COLO829 (cell line): Measurements from ENCODE around the gene FSHR.

ENCODE experiments used
- DNase-seq: peaks from one replicate; pipeline ENCODE4 v3.0.0; 2012; ENCODE audit warnings: low spot score

FSHR gene, protein sequence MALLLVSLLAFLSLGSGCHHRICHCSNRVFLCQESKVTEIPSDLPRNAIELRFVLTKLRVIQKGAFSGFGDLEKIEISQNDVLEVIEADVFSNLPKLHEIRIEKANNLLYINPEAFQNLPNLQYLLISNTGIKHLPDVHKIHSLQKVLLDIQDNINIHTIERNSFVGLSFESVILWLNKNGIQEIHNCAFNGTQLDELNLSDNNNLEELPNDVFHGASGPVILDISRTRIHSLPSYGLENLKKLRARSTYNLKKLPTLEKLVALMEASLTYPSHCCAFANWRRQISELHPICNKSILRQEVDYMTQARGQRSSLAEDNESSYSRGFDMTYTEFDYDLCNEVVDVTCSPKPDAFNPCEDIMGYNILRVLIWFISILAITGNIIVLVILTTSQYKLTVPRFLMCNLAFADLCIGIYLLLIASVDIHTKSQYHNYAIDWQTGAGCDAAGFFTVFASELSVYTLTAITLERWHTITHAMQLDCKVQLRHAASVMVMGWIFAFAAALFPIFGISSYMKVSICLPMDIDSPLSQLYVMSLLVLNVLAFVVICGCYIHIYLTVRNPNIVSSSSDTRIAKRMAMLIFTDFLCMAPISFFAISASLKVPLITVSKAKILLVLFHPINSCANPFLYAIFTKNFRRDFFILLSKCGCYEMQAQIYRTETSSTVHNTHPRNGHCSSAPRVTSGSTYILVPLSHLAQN

GRCh38 chr2:49154140-49154539, at the start of gene FSHR:
Gene FSHR, minus strand, starts transcription at chr2:49154515. Its CDS starts 98 bp downstream, at chr2:49154417.
- DNase-seq, result no peak

- no peak for DNase-seq
Measured at GRCh38 chr2:49199266-49199665, 45.0 kb upstream of the FSHR start.

DNA sequence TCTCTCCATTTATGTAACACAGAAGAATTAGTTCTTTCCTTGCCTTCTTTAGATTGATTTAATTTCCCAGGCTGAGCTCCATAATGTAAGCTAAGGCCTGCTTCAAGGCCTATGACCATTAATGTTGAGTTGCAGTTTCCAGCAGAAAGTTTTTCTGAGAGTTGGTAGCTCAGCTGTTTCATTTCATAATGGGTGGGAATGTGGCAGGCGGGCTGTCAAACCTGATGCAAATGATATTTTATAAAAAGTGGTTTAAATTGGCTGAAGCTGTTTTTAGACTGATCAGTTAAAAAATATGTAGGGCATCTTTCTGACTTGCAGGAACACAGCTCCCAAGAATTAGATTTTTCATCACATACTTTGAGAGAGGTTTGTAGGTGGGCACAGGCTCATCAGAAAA, 40.4 kb upstream of the FSHR start:
- DNase-seq, result no peak

- DNase-seq, result no peak
Measured at GRCh38 chr2:49192036-49192435, 37.7 kb upstream of the FSHR start.

GRCh38 chr2:49189512-49190225, 35.4 kb upstream of the FSHR start:
- no peak for DNase-seq

DNA sequence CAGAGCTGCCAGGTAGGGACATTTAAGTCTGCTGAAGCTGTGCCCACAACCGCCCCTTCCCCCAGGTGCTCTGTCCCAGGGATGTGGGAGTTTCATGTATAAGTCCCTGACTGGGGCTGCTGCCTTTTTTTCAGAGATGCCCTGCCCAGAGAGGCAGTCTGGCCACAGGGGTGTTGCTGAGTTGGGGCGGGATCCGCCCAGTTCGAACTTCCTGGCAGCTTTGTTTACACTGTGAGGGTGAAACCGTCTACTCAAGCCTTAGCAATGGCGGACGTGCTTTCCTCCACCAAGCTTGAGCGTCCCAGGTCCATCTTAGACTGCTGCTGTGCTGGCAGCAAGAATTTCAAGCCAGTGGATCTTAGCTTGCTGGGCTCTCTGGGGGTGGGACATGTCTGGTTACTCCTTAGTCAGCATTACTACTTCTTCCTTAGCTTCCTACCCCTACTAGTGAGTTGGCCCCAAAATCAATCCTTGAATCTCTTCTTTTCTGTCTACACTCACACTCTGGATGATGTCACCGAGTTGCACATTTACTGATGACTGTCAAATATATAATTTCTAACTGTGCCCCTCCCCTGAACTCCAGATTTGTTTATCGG, 31.8 kb upstream of the FSHR start:
- DNase-seq, result no peak

DNA sequence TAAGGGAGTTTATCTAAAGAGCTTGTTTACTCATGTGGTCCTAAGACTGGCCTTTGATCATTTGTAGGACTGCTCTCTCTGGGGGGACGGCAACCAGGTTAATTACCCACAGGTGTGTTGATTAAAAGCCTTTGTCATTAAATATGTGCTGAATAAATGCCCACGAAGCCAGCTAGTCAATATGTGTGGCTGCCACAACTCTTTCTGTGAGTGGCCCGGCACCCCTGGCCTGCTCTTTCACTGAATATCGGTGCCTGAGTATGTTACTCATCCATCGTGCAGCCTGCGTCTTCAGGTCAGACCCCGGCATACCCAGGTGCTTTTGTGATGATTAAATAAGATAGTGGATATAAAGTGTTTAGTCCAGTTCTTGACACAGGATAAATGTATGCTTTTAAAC, 24.3 kb upstream of the FSHR start:
- no peak for DNase-seq

GRCh38 chr2:49177194-49177593, 22.9 kb upstream of the FSHR start:
- no peak for DNase-seq

GRCh38 chr2:49175831-49176230, 21.5 kb upstream of the FSHR start:
- DNase-seq, result no peak

- DNase-seq, result no peak
Measured at GRCh38 chr2:49174750-49175149, 20.4 kb upstream of the FSHR start.

DNA sequence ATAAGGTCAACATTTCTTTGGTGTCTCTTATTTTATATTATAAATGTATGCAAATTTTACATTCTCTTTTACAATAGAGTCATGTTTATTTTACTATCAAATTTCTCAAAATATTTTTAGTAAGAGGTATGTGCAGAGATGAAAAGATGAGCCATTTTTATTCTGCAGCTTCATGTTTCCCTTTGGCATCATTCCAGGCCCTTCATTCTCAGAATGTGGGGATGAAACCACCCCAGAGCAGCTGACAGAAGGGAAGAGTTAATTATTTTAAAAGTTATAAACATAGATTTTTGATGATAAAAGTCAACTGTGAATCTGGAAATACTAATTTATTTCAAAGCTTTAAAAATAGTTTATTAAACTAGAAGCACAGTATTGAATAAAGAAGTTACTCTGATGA, 12.8 kb upstream of the FSHR start:
- DNase-seq, result no peak

- no peak for DNase-seq
Measured at GRCh38 chr2:49165662-49166061, 11.3 kb upstream of the FSHR start.

DNA sequence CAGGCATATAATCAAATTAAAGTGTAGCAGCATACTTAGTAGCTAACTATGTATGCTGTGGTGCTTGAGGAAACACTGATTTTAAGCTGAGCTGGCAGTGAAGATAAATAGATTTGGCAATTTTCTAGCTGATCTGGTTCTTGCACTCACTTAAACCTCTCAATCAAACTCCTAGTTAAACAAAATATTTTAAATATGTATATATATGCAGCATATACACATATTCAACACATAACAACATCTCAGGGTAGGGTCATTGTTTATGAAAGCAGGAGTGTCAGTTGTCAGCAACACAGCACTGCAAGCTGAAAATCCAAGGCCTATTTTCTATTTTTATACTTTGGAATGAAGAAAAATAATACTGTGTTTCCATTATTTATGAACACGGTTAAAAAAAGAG, 10.4 kb upstream of the FSHR start:
- no peak for DNase-seq

GRCh38 chr2:49162151-49162550, 7.8 kb upstream of the FSHR start:
- no peak for DNase-seq

GRCh38 chr2:49154891-49155290, 576 bp upstream of the FSHR start:
- no peak for DNase-seq

DNA sequence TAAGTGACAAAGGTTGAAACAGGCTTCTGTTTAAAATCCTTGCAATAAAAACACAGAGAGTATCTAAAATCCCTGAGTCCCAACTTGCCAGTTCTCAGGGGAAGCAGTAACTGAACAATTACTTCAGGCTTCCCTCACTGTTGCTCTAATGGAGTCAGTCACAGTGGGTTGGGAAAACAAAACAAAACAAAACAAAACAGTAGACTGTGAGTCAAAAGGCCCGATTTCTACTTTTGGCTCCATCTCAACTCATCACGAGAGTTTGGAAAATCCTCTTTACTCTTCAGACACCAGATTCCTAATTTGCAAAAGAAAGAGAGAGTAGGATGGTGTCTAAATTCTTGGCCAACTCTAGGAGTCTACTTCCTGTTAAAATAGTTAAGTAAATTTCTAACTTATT, 1.1 kb downstream of the FSHR start:
- DNase-seq, result no peak

DNA sequence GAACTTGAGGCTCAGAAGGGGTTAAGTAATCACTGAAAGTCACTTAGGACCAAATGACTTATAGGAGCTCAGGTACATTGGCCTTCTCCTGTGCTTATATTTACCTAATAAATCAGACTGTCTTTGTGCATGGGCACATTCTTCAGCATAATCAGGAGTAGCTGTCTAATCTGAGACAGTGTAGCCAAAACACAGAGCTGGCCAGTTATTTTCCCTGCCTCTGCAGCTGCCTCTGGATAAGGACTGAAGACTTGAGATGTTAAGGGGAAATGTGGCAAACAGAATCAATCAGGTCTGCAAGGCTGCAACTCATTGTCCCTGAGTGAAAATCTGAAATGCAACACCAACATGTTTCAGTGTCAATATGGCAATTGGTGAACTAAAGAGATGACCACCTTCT, 1.5 kb downstream of the FSHR start:
- no peak for DNase-seq

- DNase-seq, result no peak
Measured at GRCh38 chr2:49146401-49146800, 7.9 kb downstream of the FSHR start.

DNA sequence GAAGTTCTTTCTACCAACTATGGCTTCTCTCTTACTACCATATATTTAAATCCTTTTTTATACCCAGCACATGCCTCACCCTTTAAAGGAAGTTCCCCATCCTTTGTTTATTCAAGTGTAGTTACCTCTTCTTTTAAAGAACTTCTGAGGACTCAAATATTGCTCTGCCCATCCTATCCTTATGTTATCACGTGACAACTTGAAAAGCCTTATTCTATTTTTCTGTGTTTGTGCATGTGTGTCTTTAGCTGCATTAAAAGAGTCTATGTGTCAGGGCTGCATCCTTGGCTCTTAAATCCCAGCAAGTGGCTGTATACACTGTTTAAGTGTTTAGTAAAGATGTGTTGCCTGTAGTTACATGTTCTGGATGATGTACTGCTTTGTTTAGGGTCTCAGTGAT, 22.5 kb downstream of the FSHR start:
- no peak for DNase-seq

DNA sequence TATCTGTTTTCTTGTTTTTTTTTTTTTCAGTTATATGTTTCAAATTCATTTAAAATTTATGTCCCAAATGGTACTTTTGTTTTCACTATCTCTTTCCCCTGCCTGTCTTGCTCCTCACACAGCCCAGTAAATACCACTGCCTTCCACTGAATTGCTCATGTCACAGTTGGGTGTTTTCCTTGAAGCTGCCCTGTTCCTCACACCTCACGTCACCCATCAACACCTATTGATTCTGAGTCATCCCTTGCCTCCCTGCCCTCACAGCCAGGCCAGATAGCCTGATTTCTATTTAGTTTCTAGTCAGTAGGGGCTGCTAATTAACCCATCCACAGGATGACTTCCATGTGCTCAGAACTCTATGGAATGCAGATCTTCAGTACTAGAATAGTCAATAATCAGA, 25.3 kb downstream of the FSHR start:
- DNase-seq, result no peak

GRCh38 chr2:49123600-49123999, 30.7 kb downstream of the FSHR start:
- no peak for DNase-seq

DNA sequence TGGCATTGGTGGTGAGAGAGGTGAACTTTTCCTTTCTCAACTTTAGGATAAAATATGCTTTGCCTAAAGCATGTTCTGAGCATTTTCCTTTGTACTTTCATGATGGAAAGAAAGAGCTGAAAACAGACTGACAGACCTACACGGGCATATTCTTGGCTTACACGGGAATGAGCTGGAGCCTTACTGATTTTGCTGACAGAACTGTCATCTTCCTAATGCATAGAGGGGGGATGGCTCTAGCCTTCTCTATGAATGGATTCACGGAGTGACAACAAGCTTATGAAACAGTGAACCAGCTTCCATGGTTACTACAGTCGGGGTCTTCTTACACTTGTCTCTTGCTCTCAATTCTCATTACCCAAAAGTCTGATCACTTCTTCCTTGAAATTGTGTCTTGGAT, 32.2 kb downstream of the FSHR start:
- no peak for DNase-seq

DNA sequence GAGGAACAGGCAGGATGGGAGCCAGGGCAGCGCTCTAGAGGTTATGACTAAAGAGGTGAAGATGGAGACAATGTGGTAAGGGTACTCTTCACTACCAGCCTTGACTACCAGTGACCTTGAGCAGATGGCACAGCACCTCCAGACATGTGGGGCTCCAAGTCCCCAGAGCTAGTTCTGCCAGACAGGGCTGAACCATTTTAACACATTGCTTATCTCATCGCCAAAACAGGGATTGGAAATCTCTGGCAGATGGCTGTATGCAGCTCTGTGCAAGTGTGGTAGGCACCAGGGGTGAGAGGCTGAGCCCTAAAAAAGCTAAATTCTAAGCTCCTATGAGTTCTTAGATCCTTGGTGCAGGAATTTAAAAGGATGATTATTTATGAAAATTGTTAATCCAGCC, 41.3 kb downstream of the FSHR start:
- DNase-seq, result no peak
